Gastroesophageal sphincter (tissue), 3 donors: ENCODE data around the gene NTNG2.

Experiments
- EP300 ChIP-seq: sonication (generic); formaldehyde crosslinking; IDR thresholded peaks from one replicate; pipeline ENCODE4 v1.6.1; 2017; ENCODE audit warnings: antibody characterized with exemption, mild to moderate bottlenecking
- POLR2A ChIP-seq, 2 donors: fragments of 450-650 bp; IDR thresholded peaks; one replicate each; pipeline ENCODE4 v1.6.1; 2017; ENCODE audit warnings: antibody characterized with exemption in 2 of 2, mild to moderate bottlenecking in 2 of 2, moderate library complexity in 1 of 2
- POLR2AphosphoS5 ChIP-seq: sonication (generic); formaldehyde crosslinking; IDR thresholded peaks from one replicate; pipeline ENCODE4 v1.6.1; 2017; ENCODE audit warnings: antibody characterized with exemption
- TF ChIP-seq, protein P1 (sequence below), 4 experiments: fragments of 200-600 bp in 2 of 4; fragments of 450-650 bp in 2 of 4; sonication (generic) in 1 of 4; IDR thresholded peaks; one replicate each; pipeline ENCODE4 v1.5.1; 2017 to 2019; ENCODE audit warnings: antibody characterized with exemption in 4 of 4, mild to moderate bottlenecking in 2 of 4, moderate library complexity in 2 of 4

DNA sequence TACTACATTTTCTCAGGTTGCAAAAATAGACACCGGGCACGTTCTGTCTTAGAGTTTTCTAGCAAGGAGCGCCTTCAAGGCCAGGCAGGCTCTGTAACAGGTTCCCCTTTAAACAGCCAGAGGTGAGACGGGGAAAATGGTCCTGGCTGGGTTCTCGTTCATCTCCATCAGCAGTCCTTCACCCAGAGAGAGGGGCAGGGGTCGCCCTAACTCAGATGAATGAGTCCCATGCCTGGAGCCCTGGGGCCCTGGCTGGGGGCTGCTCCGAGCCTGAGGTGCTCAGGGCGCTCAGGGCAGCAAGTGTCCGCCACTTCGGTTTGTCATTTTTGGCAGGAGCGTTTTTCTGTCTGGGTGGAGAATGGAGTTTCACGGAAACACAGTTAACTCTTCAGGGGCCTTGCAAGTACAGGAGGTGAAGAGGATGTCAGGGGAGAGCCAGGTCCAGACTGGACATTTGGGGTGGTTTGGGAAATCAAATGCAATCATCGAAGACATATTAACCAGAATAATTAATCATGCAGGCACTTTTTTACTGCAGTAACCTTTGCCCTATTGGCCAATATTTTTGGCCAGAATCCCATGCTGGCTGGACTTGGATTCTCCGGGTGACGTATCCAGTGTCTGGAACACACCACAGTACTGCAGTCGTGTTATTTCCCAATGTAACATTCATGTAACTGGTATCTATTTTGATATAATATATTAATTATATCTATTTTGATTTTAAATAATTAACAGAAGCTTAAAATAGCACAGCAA, 2.9 kb downstream of the NTNG2 start:
- TF ChIP-seq POLR2AphosphoS5 (peak; percentile 44), POLR2A (IDR thresholded peaks at IDR 0.05) (no peak), EP300 (no peak)
- TF ChIP-seq, protein P1, sequence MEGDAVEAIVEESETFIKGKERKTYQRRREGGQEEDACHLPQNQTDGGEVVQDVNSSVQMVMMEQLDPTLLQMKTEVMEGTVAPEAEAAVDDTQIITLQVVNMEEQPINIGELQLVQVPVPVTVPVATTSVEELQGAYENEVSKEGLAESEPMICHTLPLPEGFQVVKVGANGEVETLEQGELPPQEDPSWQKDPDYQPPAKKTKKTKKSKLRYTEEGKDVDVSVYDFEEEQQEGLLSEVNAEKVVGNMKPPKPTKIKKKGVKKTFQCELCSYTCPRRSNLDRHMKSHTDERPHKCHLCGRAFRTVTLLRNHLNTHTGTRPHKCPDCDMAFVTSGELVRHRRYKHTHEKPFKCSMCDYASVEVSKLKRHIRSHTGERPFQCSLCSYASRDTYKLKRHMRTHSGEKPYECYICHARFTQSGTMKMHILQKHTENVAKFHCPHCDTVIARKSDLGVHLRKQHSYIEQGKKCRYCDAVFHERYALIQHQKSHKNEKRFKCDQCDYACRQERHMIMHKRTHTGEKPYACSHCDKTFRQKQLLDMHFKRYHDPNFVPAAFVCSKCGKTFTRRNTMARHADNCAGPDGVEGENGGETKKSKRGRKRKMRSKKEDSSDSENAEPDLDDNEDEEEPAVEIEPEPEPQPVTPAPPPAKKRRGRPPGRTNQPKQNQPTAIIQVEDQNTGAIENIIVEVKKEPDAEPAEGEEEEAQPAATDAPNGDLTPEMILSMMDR (IDR thresholded peaks at IDR 0.05) = no peak
